Measurements from ENCODE around the gene GNGT1.

DNA sequence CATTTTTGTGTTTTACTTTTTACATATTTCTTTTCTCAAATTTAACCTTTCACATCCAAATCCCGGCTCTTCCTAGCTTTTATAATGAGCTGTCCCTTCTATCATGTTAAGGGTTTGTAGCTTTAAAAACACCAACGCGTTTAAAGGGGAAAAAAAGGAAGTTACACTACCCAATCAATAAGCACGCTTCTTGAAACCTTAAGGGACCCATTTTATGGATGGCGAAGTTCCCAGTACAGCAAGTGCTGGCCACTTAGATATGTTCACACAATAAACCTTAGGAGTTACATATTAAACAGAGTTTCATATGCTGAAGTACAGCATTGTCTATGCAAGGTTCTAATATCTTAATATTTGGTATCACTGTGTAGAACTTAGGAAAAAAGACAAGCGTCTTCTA is 16.9 kb downstream of the GNGT1 start:
- TF ChIP-seq, protein P1, sequence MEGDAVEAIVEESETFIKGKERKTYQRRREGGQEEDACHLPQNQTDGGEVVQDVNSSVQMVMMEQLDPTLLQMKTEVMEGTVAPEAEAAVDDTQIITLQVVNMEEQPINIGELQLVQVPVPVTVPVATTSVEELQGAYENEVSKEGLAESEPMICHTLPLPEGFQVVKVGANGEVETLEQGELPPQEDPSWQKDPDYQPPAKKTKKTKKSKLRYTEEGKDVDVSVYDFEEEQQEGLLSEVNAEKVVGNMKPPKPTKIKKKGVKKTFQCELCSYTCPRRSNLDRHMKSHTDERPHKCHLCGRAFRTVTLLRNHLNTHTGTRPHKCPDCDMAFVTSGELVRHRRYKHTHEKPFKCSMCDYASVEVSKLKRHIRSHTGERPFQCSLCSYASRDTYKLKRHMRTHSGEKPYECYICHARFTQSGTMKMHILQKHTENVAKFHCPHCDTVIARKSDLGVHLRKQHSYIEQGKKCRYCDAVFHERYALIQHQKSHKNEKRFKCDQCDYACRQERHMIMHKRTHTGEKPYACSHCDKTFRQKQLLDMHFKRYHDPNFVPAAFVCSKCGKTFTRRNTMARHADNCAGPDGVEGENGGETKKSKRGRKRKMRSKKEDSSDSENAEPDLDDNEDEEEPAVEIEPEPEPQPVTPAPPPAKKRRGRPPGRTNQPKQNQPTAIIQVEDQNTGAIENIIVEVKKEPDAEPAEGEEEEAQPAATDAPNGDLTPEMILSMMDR (IDR thresholded peaks at IDR 0.05): no peak
- TF ChIP-seq ATF1 (CRISPR knock-in tag; IDR thresholded peaks at IDR 0.05) (no peak), ETV6 (CRISPR knock-in tag; IDR thresholded peaks at IDR 0.05) (no peak), ZNF317 (CRISPR knock-in tag; IDR thresholded peaks at IDR 0.05; ENCODE audit: borderline replicate concordance, low read depth) (no peak), SP1 (CRISPR knock-in tag; conservative IDR thresholded peaks at IDR 0.05) (no peak)
- TF ChIP-seq, protein P2, sequence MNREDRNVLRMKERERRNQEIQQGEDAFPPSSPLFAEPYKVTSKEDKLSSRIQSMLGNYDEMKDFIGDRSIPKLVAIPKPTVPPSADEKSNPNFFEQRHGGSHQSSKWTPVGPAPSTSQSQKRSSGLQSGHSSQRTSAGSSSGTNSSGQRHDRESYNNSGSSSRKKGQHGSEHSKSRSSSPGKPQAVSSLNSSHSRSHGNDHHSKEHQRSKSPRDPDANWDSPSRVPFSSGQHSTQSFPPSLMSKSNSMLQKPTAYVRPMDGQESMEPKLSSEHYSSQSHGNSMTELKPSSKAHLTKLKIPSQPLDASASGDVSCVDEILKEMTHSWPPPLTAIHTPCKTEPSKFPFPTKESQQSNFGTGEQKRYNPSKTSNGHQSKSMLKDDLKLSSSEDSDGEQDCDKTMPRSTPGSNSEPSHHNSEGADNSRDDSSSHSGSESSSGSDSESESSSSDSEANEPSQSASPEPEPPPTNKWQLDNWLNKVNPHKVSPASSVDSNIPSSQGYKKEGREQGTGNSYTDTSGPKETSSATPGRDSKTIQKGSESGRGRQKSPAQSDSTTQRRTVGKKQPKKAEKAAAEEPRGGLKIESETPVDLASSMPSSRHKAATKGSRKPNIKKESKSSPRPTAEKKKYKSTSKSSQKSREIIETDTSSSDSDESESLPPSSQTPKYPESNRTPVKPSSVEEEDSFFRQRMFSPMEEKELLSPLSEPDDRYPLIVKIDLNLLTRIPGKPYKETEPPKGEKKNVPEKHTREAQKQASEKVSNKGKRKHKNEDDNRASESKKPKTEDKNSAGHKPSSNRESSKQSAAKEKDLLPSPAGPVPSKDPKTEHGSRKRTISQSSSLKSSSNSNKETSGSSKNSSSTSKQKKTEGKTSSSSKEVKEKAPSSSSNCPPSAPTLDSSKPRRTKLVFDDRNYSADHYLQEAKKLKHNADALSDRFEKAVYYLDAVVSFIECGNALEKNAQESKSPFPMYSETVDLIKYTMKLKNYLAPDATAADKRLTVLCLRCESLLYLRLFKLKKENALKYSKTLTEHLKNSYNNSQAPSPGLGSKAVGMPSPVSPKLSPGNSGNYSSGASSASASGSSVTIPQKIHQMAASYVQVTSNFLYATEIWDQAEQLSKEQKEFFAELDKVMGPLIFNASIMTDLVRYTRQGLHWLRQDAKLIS (CRISPR knock-in tag; IDR thresholded peaks at IDR 0.05; ENCODE audit: borderline replicate concordance): no peak
